HepG2 (cell line): ENCODE data around the gene DDX19B. TPM values are rescaled to one million over a fixed set of nuclear protein-coding genes. Genes with fewer than 3 reads are reported as not detected.

Experiments
- ATAC-seq: fragments of 200-7000 bp; cut with Tn5 transposase; 3 replicates; pipeline ENCODE4 v1.9.1; 2020; ENCODE audit warnings: mild to moderate bottlenecking, moderate library complexity
- BruUV-seq: library from RNA; stranded (reverse); fragments of 400-500 nt; replicated peaks from 2 replicates; lab custom pipeline; 2021; lab: Mats Ljungman, UMichigan
- CTCF ChIA-PET: fragments of 300-600 bp; formaldehyde crosslinking; extraction: SDS; loops from one replicate; lab custom pipeline; 2021; ENCODE audit warnings: low total read pairs, inconsistent platforms, low intra/inter-chr PET ratio; lab: Yijun Ruan, JAX
- POLR2A ChIA-PET: fragments of 350-600 bp; sonication (Branson Sonifier 250); formaldehyde crosslinking; loops from one replicate; lab custom pipeline; 2020; ENCODE audit warnings: antibody characterized with exemption, inconsistent platforms; lab: Yijun Ruan, JAX
- DNase-seq: peaks from one replicate; pipeline ENCODE4 v3.0.0-alpha.2; 2015; ENCODE audit warnings: low spot score
- FAIRE-seq: peaks from 3 replicates; lab custom pipeline; 2011; peaks lifted over from hg19 to GRCh38; lab: Jason Lieb, UNC
- H2AFZ ChIP-seq: one replicate; pipeline ENCODE4 v1.6.1; 2011; ENCODE audit warnings: low read length, inconsistent platforms
- H3K27ac ChIP-seq: fragments of 300-600 bp; 3 replicates; pipeline ENCODE4 v1.8.0; 2011; ENCODE audit warnings: mixed run types, mild to moderate bottlenecking, mixed read lengths, low read length, inconsistent platforms; ENCODE audit not compliant: insufficient read depth; ENCODE audit errors: extremely low read length
- H3K27me3 ChIP-seq, 2 experiments: fragments of 200-600 bp in 1 of 2; 2 replicates in 1 of 2; 3 replicates in 1 of 2; pipeline versions ENCODE4 v1.6.0 to v1.8.0; 2011; ENCODE audit warnings: low read length in 2 of 2, mild to moderate bottlenecking in 2 of 2, moderate library complexity in 2 of 2, inconsistent platforms in 1 of 2; ENCODE audit not compliant: insufficient read depth in 2 of 2, control insufficient read depth in 1 of 2
- H3K36me3 ChIP-seq, 2 experiments: fragments of 200-600 bp in 1 of 2; replicated peaks in 1 of 2; 2 replicates in 1 of 2; 3 replicates in 1 of 2; pipeline versions ENCODE4 v1.5.1 to v1.8.0; 2011; ENCODE audit warnings: low read length in 2 of 2, inconsistent platforms in 1 of 2; ENCODE audit not compliant: insufficient read depth in 2 of 2, control insufficient read depth in 1 of 2
- H3K4me1 ChIP-seq: 2 replicates; pipeline ENCODE4 v1.5.1; 2012; ENCODE audit warnings: low read length, inconsistent platforms; ENCODE audit not compliant: insufficient read depth
- H3K4me2 ChIP-seq: 2 replicates; pipeline ENCODE4 v1.6.0; 2011; ENCODE audit warnings: low read depth, low read length, inconsistent platforms
- H3K4me3 ChIP-seq, 3 experiments: fragments of 200-600 bp in 1 of 3; sonication (generic), shearing (Covaris generic) in 1 of 3; replicated peaks in 1 of 3; 2 replicates each; pipeline ENCODE4 v1.5.1; 2011 to 2016; ENCODE audit warnings: low read length in 3 of 3, inconsistent platforms in 2 of 3, low read depth in 2 of 3, mild to moderate bottlenecking in 2 of 3, control low read depth in 1 of 3, mixed read lengths in 1 of 3; ENCODE audit not compliant: insufficient read depth in 1 of 3
- H3K79me2 ChIP-seq: one replicate; pipeline ENCODE4 v1.6.1; 2011; ENCODE audit warnings: low read length, inconsistent platforms; ENCODE audit not compliant: insufficient read depth
- H3K9ac ChIP-seq: 2 replicates; pipeline ENCODE4 v1.6.0; 2011; ENCODE audit warnings: mild to moderate bottlenecking, low read depth, low read length, inconsistent platforms; ENCODE audit not compliant: insufficient read depth
- H3K9me3 ChIP-seq: 2 replicates; pipeline ENCODE4 v1.5.1; 2012; ENCODE audit warnings: mild to moderate bottlenecking, low read length
- H4K20me1 ChIP-seq: 2 replicates; pipeline ENCODE4 v1.6.0; 2011; ENCODE audit warnings: inconsistent platforms, mild to moderate bottlenecking, low read length, moderate library complexity; ENCODE audit not compliant: insufficient read depth
- CREM ChIP-seq, 2 experiments: sonication (generic) in 1 of 2; formaldehyde crosslinking in 1 of 2; IDR thresholded peaks; 2 replicates each; pipeline versions ENCODE4 v1.4.0 to v1.6.1; 2016 to 2020; ENCODE audit warnings: antibody characterized with exemption in 1 of 2, mild to moderate bottlenecking in 1 of 2, missing genetic modification reagents in 1 of 2
- GATA4 ChIP-seq: sonication (generic); IDR thresholded peaks from 2 replicates; pipeline ENCODE4 v1.6.1; 2016; ENCODE audit warnings: antibody characterized with exemption, low read depth, borderline replicate concordance
- KDM3A ChIP-seq: IDR thresholded peaks from 2 replicates; pipeline ENCODE4 v1.6.1; 2018; ENCODE audit warnings: low read depth, missing compliant biosample characterization
- MIER2 ChIP-seq: IDR thresholded peaks from 2 replicates; pipeline ENCODE4 v1.6.1; 2016; ENCODE audit warnings: missing biosample characterization, missing genetic modification reagents
- MTF1 ChIP-seq: sonication (generic); formaldehyde crosslinking; IDR thresholded peaks from 2 replicates; pipeline ENCODE4 v1.5.0; 2020; ENCODE audit warnings: missing genetic modification reagents
- SP2 ChIP-seq: sonication (generic); formaldehyde crosslinking; IDR thresholded peaks from 2 replicates; pipeline ENCODE4 v1.5.1; 2020; ENCODE audit warnings: mild to moderate bottlenecking, missing genetic modification reagents
- ZFP37 ChIP-seq: sonication (generic); formaldehyde crosslinking; IDR thresholded peaks from 2 replicates; pipeline ENCODE4 v1.4.0; 2020; ENCODE audit warnings: missing genetic modification reagents, borderline replicate concordance
- ZNF33A ChIP-seq: sonication (generic); formaldehyde crosslinking; IDR thresholded peaks from 2 replicates; pipeline ENCODE4 v1.5.1; 2020; ENCODE audit warnings: missing genetic modification reagents, mild to moderate bottlenecking, moderate library complexity, borderline replicate concordance
- ZSCAN20 ChIP-seq: sonication (generic); formaldehyde crosslinking; IDR thresholded peaks from 2 replicates; pipeline ENCODE4 v1.4.0; 2020; ENCODE audit warnings: missing genetic modification reagents, mild to moderate bottlenecking, borderline replicate concordance
- WGBS: methylation state at CpG from one replicate; pipeline ENCODE4 v1.1.6; 2017; ENCODE audit warnings: low lambda C conversion rate; 5-methylcytosine and 5-hydroxymethylcytosine counted together
- in situ Hi-C: cut with HindIII; loops from 2 replicates; pipeline ENCODE4 v1.10.0; 2017; ENCODE audit warnings: low pct_unique_long_range_greater_than_20kb; ENCODE audit not compliant: extremely low pct_ligation_motif_present
- intact Hi-C: fragments of 100-400 bp; cut with micrococcal nuclease; formaldehyde crosslinking; loops from one replicate; pipeline ENCODE4 v1.10.0; 2022; ENCODE audit not compliant: unreplicated experiment
- polyA plus RNA-seq, 8 experiments: library from polyadenylated mRNA; depleted of rRNA in 3 of 8; stranded (reverse) in 7 of 8; unstranded in 1 of 8; fragments of >200 nt; fragmentation: Illumina TruSeq in 4 of 8; extraction: Trizol in 4 of 8; gene quantifications; 2 replicates each; pipeline versions ENCODE4 v1.2.1 to v1.2.3, GENCODE V29; 2011 to 2016; ENCODE audit warnings: low read depth in 4 of 8, missing spikeins in 1 of 8, mixed read lengths in 1 of 8; ENCODE audit not compliant: insufficient read depth in 1 of 8
- total RNA-seq, 5 experiments: library from RNA; depleted of rRNA; stranded (reverse); fragments of >200 nt; fragmentation: Illumina TruSeq; extraction: Trizol; gene quantifications; 2 replicates each; pipeline ENCODE4 v1.2.3, GENCODE V29; 2016; ENCODE audit warnings: low read depth in 1 of 5
- TF ChIP-seq, protein P1 (sequence below): sonication (generic); formaldehyde crosslinking; IDR thresholded peaks from 2 replicates; pipeline ENCODE4 v1.4.0; 2020; ENCODE audit warnings: mild to moderate bottlenecking, missing genetic modification reagents
- TF ChIP-seq, protein P2 (sequence below): sonication (generic); formaldehyde crosslinking; IDR thresholded peaks from 2 replicates; pipeline ENCODE4 v1.4.0; 2020; ENCODE audit warnings: mild to moderate bottlenecking, missing genetic modification reagents
- TF ChIP-seq, protein P3 (sequence below): IDR thresholded peaks from 2 replicates; pipeline ENCODE4 v1.6.1; 2016
- TF ChIP-seq, protein P4 (sequence below): sonication (generic); formaldehyde crosslinking; IDR thresholded peaks from 2 replicates; pipeline ENCODE4 v1.4.0; 2020; ENCODE audit warnings: mild to moderate bottlenecking, missing genetic modification reagents, borderline replicate concordance

The DDX19B gene
- total and polyA plus RNA-seq, 2 of the 13 experiments (the other 11 are each of a cell fraction or from before 2014, with no cell fraction given): 36.2 to 40.0 TPM

DNA sequence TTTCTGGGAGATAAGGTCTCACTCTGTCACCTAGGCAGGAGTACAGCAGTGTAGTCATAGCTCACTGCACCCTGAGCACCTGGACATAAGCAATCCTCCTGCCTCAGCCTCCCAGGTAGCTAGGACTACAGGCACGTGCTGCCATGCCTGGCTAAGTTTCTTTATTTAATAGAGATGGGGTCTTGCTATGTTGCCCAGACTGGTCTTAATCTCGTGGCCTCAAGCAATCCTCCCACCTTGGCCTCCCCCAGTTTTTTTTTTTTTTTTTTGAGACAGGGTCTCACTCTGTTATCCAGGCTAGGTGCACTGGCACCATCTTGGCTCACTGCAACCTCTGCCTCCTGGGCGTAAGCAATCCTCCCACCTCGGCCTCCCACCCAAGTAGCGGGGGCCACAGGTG lies 21.1 kb downstream of the DDX19B start (continued):
- TF ChIP-seq ZFP37 (CRISPR knock-in tag) (no peak), CREM (IDR thresholded peaks at IDR 0.05) (no peak), CREM (CRISPR knock-in tag; IDR thresholded peaks at IDR 0.05) (no peak), MIER2 (CRISPR knock-in tag) (no peak)
- TF ChIP-seq, protein P1, sequence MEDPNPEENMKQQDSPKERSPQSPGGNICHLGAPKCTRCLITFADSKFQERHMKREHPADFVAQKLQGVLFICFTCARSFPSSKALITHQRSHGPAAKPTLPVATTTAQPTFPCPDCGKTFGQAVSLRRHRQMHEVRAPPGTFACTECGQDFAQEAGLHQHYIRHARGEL (CRISPR knock-in tag): no peak

DNA sequence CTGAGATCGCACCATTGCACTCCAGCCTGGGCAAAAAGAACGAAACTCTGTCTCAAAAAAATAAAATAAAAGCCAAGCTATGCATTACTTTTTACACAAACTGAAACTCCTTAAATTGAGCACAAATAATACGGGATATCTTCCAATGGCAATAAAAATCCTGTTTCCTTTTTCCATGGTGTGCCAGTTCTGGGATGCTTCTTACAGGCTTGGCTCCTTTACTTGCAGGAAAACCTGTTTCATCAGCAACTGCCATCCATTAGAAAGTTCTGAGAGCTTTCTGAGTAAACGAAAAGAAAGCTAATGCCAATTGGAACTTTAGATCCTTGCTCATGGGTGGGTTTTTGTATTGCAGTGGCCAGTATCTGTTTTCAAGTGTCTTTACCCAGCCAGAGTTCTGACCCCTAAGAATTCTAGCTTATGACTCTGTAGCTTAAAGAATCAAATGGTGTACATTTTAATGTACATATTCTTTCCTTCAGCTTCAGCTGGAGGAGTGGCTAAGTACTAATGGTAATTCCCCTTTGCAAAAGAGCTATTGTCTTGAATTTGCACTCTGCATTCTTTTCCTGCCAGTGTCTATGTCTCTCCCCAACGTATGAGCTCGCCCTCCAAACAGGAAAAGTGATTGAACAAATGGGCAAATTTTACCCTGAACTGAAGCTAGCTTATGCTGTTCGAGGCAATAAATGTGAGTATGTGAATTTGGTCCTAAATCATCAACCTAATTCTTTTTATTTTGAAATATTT lies 26.2 kb downstream of the DDX19B start:
- no peak overlapping the region for H3K27ac ChIP-seq
- no peak overlapping the region for H2AFZ ChIP-seq
- H3K4me1 ChIP-seq: no peaks in the 10 kb centered on the region
- no peaks in the 10 kb centered on the region for H3K9me3 ChIP-seq
- ATAC-seq (no peak), DNase-seq (no peak), FAIRE-seq (no peak)
- in situ Hi-C loops: no loop called here
- no peaks in the 10 kb centered on the region for H4K20me1 ChIP-seq
- BruUV-seq: no TSS peak
- intact Hi-C loops: no loop called here
- H3K36me3 ChIP-seq: peaks cover 27 to 45% of the 10 kb centered on the region in 2 experiments
- no peak overlapping the region for H3K9ac ChIP-seq
- ChIA-PET POLR2A (interaction anchor here (0.6 to 1.9 kb wide), 4 partner anchors 15 to 56 kb away, joined by 3 to 5 read pairs (median 4); partner anchors contain the start of genes DDX19A and DDX19B), CTCF (no interaction called here)
- H3K4me2 ChIP-seq: no peak overlapping the region
- H3K79me2 ChIP-seq: no peaks in the 10 kb centered on the region
- WGBS: 96% methylated on average over 7 of the region's 7 CpGs
- no peak overlapping the region for H3K4me3 ChIP-seq
- no peaks in the 10 kb centered on the region for H3K27me3 ChIP-seq
- TF ChIP-seq GATA4 (no peak), MTF1 (no peak), KDM3A (CRISPR knock-in tag) (no peak), ZSCAN20 (CRISPR knock-in tag) (no peak), ZNF33A (CRISPR knock-in tag) (no peak), SP2 (no peak)
- TF ChIP-seq, protein P2, sequence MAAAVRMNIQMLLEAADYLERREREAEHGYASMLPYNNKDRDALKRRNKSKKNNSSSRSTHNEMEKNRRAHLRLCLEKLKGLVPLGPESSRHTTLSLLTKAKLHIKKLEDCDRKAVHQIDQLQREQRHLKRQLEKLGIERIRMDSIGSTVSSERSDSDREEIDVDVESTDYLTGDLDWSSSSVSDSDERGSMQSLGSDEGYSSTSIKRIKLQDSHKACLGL (CRISPR knock-in tag): no peak
- TF ChIP-seq, protein P3, sequence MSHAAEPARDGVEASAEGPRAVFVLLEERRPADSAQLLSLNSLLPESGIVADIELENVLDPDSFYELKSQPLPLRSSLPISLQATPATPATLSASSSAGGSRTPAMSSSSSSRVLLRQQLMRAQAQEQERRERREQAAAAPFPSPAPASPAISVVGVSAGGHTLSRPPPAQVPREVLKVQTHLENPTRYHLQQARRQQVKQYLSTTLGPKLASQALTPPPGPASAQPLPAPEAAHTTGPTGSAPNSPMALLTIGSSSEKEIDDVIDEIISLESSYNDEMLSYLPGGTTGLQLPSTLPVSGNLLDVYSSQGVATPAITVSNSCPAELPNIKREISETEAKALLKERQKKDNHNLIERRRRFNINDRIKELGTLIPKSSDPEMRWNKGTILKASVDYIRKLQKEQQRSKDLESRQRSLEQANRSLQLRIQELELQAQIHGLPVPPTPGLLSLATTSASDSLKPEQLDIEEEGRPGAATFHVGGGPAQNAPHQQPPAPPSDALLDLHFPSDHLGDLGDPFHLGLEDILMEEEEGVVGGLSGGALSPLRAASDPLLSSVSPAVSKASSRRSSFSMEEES: no peak
- TF ChIP-seq, protein P4, sequence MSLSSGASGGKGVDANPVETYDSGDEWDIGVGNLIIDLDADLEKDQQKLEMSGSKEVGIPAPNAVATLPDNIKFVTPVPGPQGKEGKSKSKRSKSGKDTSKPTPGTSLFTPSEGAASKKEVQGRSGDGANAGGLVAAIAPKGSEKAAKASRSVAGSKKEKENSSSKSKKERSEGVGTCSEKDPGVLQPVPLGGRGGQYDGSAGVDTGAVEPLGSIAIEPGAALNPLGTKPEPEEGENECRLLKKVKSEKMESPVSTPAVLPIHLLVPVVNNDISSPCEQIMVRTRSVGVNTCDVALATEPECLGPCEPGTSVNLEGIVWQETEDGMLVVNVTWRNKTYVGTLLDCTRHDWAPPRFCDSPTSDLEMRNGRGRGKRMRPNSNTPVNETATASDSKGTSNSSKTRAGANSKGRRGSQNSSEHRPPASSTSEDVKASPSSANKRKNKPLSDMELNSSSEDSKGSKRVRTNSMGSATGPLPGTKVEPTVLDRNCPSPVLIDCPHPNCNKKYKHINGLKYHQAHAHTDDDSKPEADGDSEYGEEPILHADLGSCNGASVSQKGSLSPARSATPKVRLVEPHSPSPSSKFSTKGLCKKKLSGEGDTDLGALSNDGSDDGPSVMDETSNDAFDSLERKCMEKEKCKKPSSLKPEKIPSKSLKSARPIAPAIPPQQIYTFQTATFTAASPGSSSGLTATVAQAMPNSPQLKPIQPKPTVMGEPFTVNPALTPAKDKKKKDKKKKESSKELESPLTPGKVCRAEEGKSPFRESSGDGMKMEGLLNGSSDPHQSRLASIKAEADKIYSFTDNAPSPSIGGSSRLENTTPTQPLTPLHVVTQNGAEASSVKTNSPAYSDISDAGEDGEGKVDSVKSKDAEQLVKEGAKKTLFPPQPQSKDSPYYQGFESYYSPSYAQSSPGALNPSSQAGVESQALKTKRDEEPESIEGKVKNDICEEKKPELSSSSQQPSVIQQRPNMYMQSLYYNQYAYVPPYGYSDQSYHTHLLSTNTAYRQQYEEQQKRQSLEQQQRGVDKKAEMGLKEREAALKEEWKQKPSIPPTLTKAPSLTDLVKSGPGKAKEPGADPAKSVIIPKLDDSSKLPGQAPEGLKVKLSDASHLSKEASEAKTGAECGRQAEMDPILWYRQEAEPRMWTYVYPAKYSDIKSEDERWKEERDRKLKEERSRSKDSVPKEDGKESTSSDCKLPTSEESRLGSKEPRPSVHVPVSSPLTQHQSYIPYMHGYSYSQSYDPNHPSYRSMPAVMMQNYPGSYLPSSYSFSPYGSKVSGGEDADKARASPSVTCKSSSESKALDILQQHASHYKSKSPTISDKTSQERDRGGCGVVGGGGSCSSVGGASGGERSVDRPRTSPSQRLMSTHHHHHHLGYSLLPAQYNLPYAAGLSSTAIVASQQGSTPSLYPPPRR (CRISPR knock-in tag): no peak
